CD14-positive monocyte (primary cell): ENCODE results near the gene FBN2. TPM values are rescaled to one million over a fixed set of nuclear protein-coding genes. Genes with fewer than 3 reads are reported as not detected.

ENCODE experiments used
- DNase-seq, 3 donors: peaks; one replicate each; pipeline ENCODE4 v3.0.0-alpha.2; 2011 to 2022
- H2AFZ ChIP-seq: 2 replicates; pipeline ENCODE4 v1.6.0; 2012; ENCODE audit warnings: mild to moderate bottlenecking, low read depth, low read length, inconsistent platforms; ENCODE audit not compliant: insufficient read depth, poor library complexity, severe bottlenecking
- H3K27ac ChIP-seq, 2 donors: 1 replicate in 1 of 2; 2 replicates in 1 of 2; pipeline ENCODE4 v1.5.1; 2012 to 2013; ENCODE audit warnings: low read length in 2 of 2, control low read depth in 1 of 2, inconsistent platforms in 1 of 2, low read depth in 1 of 2, mild to moderate bottlenecking in 1 of 2
- H3K27me3 ChIP-seq, 2 donors: one replicate each; pipeline versions ENCODE4 v1.6.0 to v1.6.1; 2011 to 2013; ENCODE audit warnings: low read length in 2 of 2; ENCODE audit not compliant: control insufficient read depth in 2 of 2, insufficient read depth in 2 of 2
- H3K36me3 ChIP-seq, 2 donors: replicated peaks in 1 of 2; 1 replicate in 1 of 2; 2 replicates in 1 of 2; pipeline versions ENCODE4 v1.5.1 to v1.6.1; 2012 to 2013; ENCODE audit warnings: low read length in 2 of 2, control low read depth in 1 of 2, inconsistent platforms in 1 of 2, mild to moderate bottlenecking in 1 of 2; ENCODE audit not compliant: insufficient read depth in 2 of 2, control insufficient read depth in 1 of 2
- H3K4me1 ChIP-seq, 2 donors: 1 replicate in 1 of 2; 2 replicates in 1 of 2; pipeline versions ENCODE4 v1.5.1 to v1.6.1; 2012 to 2013; ENCODE audit warnings: low read length in 2 of 2, control low read depth in 1 of 2, inconsistent platforms in 1 of 2, mild to moderate bottlenecking in 1 of 2, moderate library complexity in 1 of 2; ENCODE audit not compliant: insufficient read depth in 2 of 2, control insufficient read depth in 1 of 2
- H3K4me2 ChIP-seq: replicated peaks from 2 replicates; pipeline ENCODE3; 2012; ENCODE audit warnings: low read length, moderate library complexity, mild to moderate bottlenecking; ENCODE audit not compliant: poor library complexity, severe bottlenecking; ENCODE audit errors: extremely low read depth
- H3K4me3 ChIP-seq, 3 experiments: fragments of 200-600 bp in 1 of 3; sonication (generic) in 1 of 3; replicated peaks in 1 of 3; 1 replicate in 2 of 3; 2 replicates in 1 of 3; pipeline ENCODE4 v1.5.1; 2011 to 2013; ENCODE audit warnings: low read length in 3 of 3, mild to moderate bottlenecking in 3 of 3, control low read depth in 2 of 3, low read depth in 2 of 3, inconsistent platforms in 1 of 3, moderate library complexity in 1 of 3
- H3K79me2 ChIP-seq: 2 replicates; pipeline ENCODE4 v1.6.0; 2012; ENCODE audit warnings: mild to moderate bottlenecking, control low read depth, inconsistent platforms, low read length, moderate library complexity; ENCODE audit not compliant: insufficient read depth
- H3K9ac ChIP-seq: 2 replicates; pipeline ENCODE4 v1.6.0; 2017; ENCODE audit warnings: low read length, mild to moderate bottlenecking; ENCODE audit not compliant: insufficient read depth, poor library complexity, severe bottlenecking
- H3K9me3 ChIP-seq, 2 donors: replicated peaks in 1 of 2; 1 replicate in 1 of 2; 2 replicates in 1 of 2; pipeline versions ENCODE4 v1.5.1 to v1.6.1; 2012 to 2013; ENCODE audit warnings: low read length in 2 of 2, control low read depth in 1 of 2; ENCODE audit not compliant: control insufficient read depth in 1 of 2, insufficient read depth in 1 of 2
- H4K20me1 ChIP-seq: 2 replicates; pipeline ENCODE4 v1.6.0; 2012; ENCODE audit warnings: mild to moderate bottlenecking, low read length, control low read depth, moderate library complexity; ENCODE audit not compliant: insufficient read depth
- H3K27ac Mint-ChIP-seq, 7 donors: one replicate each; pipeline ENCODE4 v1.8.0; 2020; ENCODE audit warnings: mild to moderate bottlenecking in 7 of 7, mixed read lengths in 7 of 7, moderate library complexity in 6 of 7, inconsistent platforms in 2 of 7
- H3K27me3 Mint-ChIP-seq, 3 donors: one replicate each; pipeline ENCODE4 v1.8.0; 2021 to 2022; ENCODE audit warnings: low read depth in 3 of 3, mild to moderate bottlenecking in 3 of 3, mixed read lengths in 3 of 3, moderate library complexity in 3 of 3, inconsistent platforms in 1 of 3
- H3K36me3 Mint-ChIP-seq, 2 donors: one replicate each; pipeline ENCODE4 v1.8.0; 2020; ENCODE audit warnings: mixed read lengths in 2 of 2, inconsistent platforms in 1 of 2, mild to moderate bottlenecking in 1 of 2
- H3K4me1 Mint-ChIP-seq: one replicate; pipeline ENCODE4 v1.8.0; 2020; ENCODE audit warnings: mild to moderate bottlenecking, mixed read lengths
- H3K4me3 Mint-ChIP-seq, 2 donors: one replicate each; pipeline ENCODE4 v1.8.0; 2020; ENCODE audit warnings: mild to moderate bottlenecking in 2 of 2, mixed read lengths in 2 of 2, moderate library complexity in 1 of 2
- H3K9me3 Mint-ChIP-seq, 7 donors: one replicate each; pipeline ENCODE4 v1.8.0; 2020 to 2022; ENCODE audit warnings: mixed read lengths in 7 of 7, mild to moderate bottlenecking in 6 of 7, moderate library complexity in 6 of 7, inconsistent platforms in 2 of 7
- CTCF ChIP-seq: fragments of 200-600 bp; IDR thresholded peaks from one replicate; pipeline ENCODE4 v1.8.0; 2022; ENCODE audit warnings: antibody characterized with exemption, mild to moderate bottlenecking
- WGBS: methylation state at CpG from one replicate; pipeline ENCODE4 v1.1.5; 2013; ENCODE audit warnings: missing lambda C conversion rate; ENCODE audit not compliant: insufficient coverage; 5-methylcytosine and 5-hydroxymethylcytosine counted together
- intact Hi-C, 2 donors: fragments of 100-400 bp; cut with micrococcal nuclease; formaldehyde crosslinking; loops; one replicate each; pipeline versions ENCODE4 v1.15.0 to v1.15.1; 2023
- polyA plus RNA-seq, 3 donors: library from polyadenylated mRNA; depleted of rRNA in 1 of 3; unstranded in 2 of 3; stranded (reverse) in 1 of 3; fragments of 300-500 nt in 2 of 3; fragments of >200 nt in 1 of 3; fragmentation: Illumina TruSeq in 2 of 3; gene quantifications; 1 replicate in 2 of 3; 2 replicates in 1 of 3; pipeline ENCODE4 v1.2.3, GENCODE V29; 2012 to 2021

Gene FBN2
- polyA plus RNA-seq, 3 donors = 0.85 to 19.3 (median 4.2) TPM

GRCh38 chr5:128253880-128254279, 284.2 kb downstream of the FBN2 start:
- Histone ChIP-seq H3K79me2 (no peaks in the 10 kb centered on the region), H2AFZ (no peak overlapping the region)
- no peak for TF ChIP-seq CTCF

GRCh38 chr5:128253161-128253560, 284.9 kb downstream of the FBN2 start:
- no peak overlapping the region for H3K27ac ChIP-seq

More at GRCh38 chr5:128253880-128254279, 284.2 kb downstream of the FBN2 start:
- no peak overlapping the region for H3K27ac Mint-ChIP-seq
- H3K27me3 ChIP-seq = no peaks in the 10 kb centered on the region
- peaks cover 0 to 18% (median 7%) of the 10 kb centered on the region in 7 donors for H3K9me3 Mint-ChIP-seq
- peaks cover 2 to 24% of the 10 kb centered on the region in 2 donors for H3K36me3 ChIP-seq
- intact Hi-C loops = no loop called here
- no peak overlapping the region for H3K4me3 ChIP-seq
- H3K9ac ChIP-seq = no peak overlapping the region
- no peak overlapping the region for H3K4me2 ChIP-seq
- peaks cover 0 to 2% (median 0%) of the 10 kb centered on the region in 3 donors for H3K27me3 Mint-ChIP-seq
- H4K20me1 ChIP-seq = no peaks in the 10 kb centered on the region
- H3K4me1 ChIP-seq = no peaks in the 10 kb centered on the region
- H3K36me3 Mint-ChIP-seq = peaks cover 15 to 18% of the 10 kb centered on the region in 2 donors
- H3K4me3 Mint-ChIP-seq = no peak overlapping the region
- no peak overlapping the region for H3K27ac ChIP-seq
- DNase-seq = no peak
- 91% methylated on average over 5 of the region's 7 CpGs for WGBS
- peaks cover 0 to 5% of the 10 kb centered on the region in 2 donors for H3K9me3 ChIP-seq
- H3K4me1 Mint-ChIP-seq = no peaks in the 10 kb centered on the region

More at GRCh38 chr5:128253161-128253560, 284.9 kb downstream of the FBN2 start:
- H3K36me3 Mint-ChIP-seq = peaks cover 9 to 12% of the 10 kb centered on the region in 2 donors
- Histone ChIP-seq H3K9me3 (peaks cover 0 to 5% of the 10 kb centered on the region in 2 donors), H2AFZ (no peak overlapping the region), H3K4me2 (no peak overlapping the region), H3K36me3 (peaks cover 0 to 17% of the 10 kb centered on the region in 2 donors), H3K4me1 (no peaks in the 10 kb centered on the region), H3K9ac (no peak overlapping the region), H3K27me3 (no peaks in the 10 kb centered on the region), H3K4me3 (no peak overlapping the region), H3K79me2 (no peaks in the 10 kb centered on the region), H4K20me1 (no peaks in the 10 kb centered on the region)
- intact Hi-C loops = no loop called here
- 100% methylated on average over 1 of the region's 5 CpGs for WGBS
- H3K9me3 Mint-ChIP-seq = peaks cover 0 to 20% (median 7%) of the 10 kb centered on the region in 7 donors
- no peaks in the 10 kb centered on the region for H3K4me1 Mint-ChIP-seq
- DNase-seq = no peak
- H3K4me3 Mint-ChIP-seq = no peak overlapping the region
- H3K27me3 Mint-ChIP-seq = peaks cover 0 to 2% (median 0%) of the 10 kb centered on the region in 3 donors
- no peak for TF ChIP-seq CTCF
- no peak overlapping the region for H3K27ac Mint-ChIP-seq
